PC-9 (cell line): ENCODE data around the gene FGF12.

ENCODE experiments used
- CTCF ChIP-seq: fragments of 200-600 bp; sonication (generic); conservative IDR thresholded peaks from 2 replicates; pipeline ENCODE4 v1.6.1; 2017; ENCODE audit warnings: mixed run types, antibody characterized with exemption, mild to moderate bottlenecking, moderate library complexity
- EZH2 ChIP-seq: fragments of 200-600 bp; sonication (generic); IDR thresholded peaks from 2 replicates; pipeline ENCODE4 v1.8.0; 2017; ENCODE audit warnings: antibody characterized with exemption, low read depth

- TF ChIP-seq CTCF (no peak), EZH2 (no peak)
Observed at GRCh38 chr3:192331749-192332385, 395.5 kb downstream of the FGF12 start.
